Omental fat pad (tissue), 4 donors: ENCODE results near the gene PTPN13. TPM values are rescaled to one million over a fixed set of nuclear protein-coding genes. Genes with fewer than 3 reads are reported as not detected.

ENCODE experiments used
- ATAC-seq: fragments of 150-250 bp; one replicate; pipeline ENCODE4 v1.9.1; 2016; ENCODE audit warnings: mild to moderate bottlenecking, moderate library complexity; ENCODE audit not compliant: low FRiP score
- DNase-seq: peaks from one replicate; pipeline ENCODE4 v3.0.0-alpha.2; 2019; ENCODE audit warnings: low spot score
- CTCF ChIP-seq, 3 donors: fragments of 450-650 bp; IDR thresholded peaks; one replicate each; pipeline ENCODE4 v1.5.1; 2016 to 2017; ENCODE audit warnings: antibody characterized with exemption in 3 of 3, mild to moderate bottlenecking in 3 of 3, moderate library complexity in 2 of 3
- total RNA-seq, 4 donors: library from RNA; depleted of rRNA; stranded (reverse); fragments of >200 nt; gene quantifications; one replicate each; pipeline ENCODE4 v1.1.0, GENCODE V29; 2016

The PTPN13 gene
- total RNA-seq, 4 donors from 2014 or later, result 23.4 to 80.1 (median 26.2) TPM

- ATAC-seq (no peak), DNase-seq (no peak)
- TF ChIP-seq CTCF (IDR thresholded peaks at IDR 0.05), result no peak
These were observed 63.3 kb downstream of the PTPN13 start for GRCh38 chr4:86657382-86657781.

GRCh38 chr4:86657910-86658309 lies 63.8 kb downstream of the PTPN13 start:
- TF ChIP-seq CTCF (IDR thresholded peaks at IDR 0.05), result no peak
- DNase-seq (no peak), ATAC-seq (no peak)

- TF ChIP-seq CTCF (IDR thresholded peaks at IDR 0.05), result no peak
- ATAC-seq, result no peak
- DNase-seq, result no peak
These were observed 66.3 kb downstream of the PTPN13 start for GRCh38 chr4:86660401-86660800.

GRCh38 chr4:86661006-86661405 lies 66.9 kb downstream of the PTPN13 start:
- no peak for TF ChIP-seq CTCF (IDR thresholded peaks at IDR 0.05)
- ATAC-seq, result no peak
- DNase-seq, result no peak

GRCh38 chr4:86661418-86661817 lies 67.3 kb downstream of the PTPN13 start:
- DNase-seq (no peak), ATAC-seq (no peak)
- no peak for TF ChIP-seq CTCF (IDR thresholded peaks at IDR 0.05)

GRCh38 chr4:86664959-86665358 lies 70.8 kb downstream of the PTPN13 start:
- no peak for ATAC-seq
- no peak for DNase-seq
- TF ChIP-seq CTCF (IDR thresholded peaks at IDR 0.05), result no peak

GRCh38 chr4:86670298-86670697 lies 76.2 kb downstream of the PTPN13 start:
- TF ChIP-seq CTCF (IDR thresholded peaks at IDR 0.05), result no peak
- ATAC-seq (no peak), DNase-seq (no peak)
